ENCODE results near the gene LCNL1.

LCNL1 gene

GRCh38 chr9:136947028-136947891 is 35.5 kb upstream of the LCNL1 start:
- DNase-seq = no peak

- DNase-seq = peak; percentile 69
These were observed 34.8 kb upstream of the LCNL1 start for GRCh38 chr9:136947955-136948510.

DNA sequence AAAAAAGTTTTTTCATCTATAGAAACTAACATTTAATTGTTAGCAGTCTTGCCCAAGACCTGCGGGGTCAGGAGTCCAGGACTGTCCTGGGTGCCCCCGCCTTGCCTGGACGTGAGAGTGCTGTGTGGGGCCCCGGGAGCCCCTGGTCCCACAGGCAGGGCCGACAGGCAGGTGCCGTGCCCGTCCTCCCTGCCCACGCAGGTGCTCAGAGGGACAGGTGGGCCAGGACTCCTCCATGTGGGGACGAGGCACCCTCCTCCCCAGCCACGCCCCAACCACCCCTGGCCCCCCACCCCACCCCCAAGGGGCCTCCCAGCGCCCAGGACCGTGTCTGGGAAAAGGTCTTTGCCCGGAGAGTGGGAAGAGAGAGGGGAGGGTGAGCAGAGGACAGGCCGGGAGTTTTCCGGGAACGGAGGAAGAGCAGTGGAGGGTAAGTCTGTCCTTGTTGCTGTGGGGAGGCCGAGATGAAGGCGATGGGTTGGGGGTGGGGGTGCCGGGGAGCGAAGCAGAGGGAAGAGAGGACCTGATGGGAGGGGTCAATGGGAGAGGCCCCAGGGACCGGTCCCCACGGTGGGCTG is 33.5 kb upstream of the LCNL1 start:
- no peak for DNase-seq

GRCh38 chr9:136949817-136950655 is 32.8 kb upstream of the LCNL1 start:
- peak; percentile 96 for DNase-seq

DNA sequence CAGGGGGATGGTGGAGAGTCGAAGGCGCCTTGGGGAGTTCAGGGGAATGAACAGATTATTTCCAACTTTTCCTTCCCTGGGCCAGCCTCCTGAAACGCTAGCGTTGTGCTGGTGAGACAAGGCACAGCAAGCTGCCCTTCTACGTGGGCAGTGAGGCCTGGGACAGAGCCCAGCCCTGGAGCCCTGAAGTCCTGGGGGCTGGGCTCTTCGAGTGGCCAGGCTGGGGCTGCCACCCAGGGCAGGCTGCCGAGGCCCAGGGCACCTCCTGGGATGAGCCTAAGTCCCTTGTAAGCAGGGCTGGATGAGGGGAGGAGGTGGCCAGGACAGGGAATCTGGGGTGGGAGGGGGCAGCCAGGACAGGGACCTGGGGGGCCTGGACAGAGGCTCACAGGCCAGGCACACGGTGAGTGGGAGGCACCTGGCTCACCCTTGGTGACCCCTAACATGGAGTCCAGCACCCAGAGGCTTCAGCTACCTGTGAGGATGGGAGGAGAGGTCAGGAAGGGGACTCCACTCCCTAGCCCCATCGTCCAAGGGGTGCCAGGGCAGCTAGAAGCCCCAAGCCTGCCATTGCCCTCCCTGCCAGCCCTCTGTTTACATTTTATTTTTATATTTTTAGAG is 32.0 kb upstream of the LCNL1 start:
- DNase-seq = no peak

GRCh38 chr9:136951541-136952320 is 31.1 kb upstream of the LCNL1 start, which contains the start of gene LCN12:
TSS of gene LCN12 (plus strand) at chr9:136952273. CDS start at chr9:136952328, 55 bp downstream.
- DNase-seq = no peak

GRCh38 chr9:136952321-136952850 is 30.4 kb upstream of the LCNL1 start:
- DNase-seq = no peak

- no peak for DNase-seq
These were observed 29.7 kb upstream of the LCNL1 start for GRCh38 chr9:136952876-136953770.

DNA sequence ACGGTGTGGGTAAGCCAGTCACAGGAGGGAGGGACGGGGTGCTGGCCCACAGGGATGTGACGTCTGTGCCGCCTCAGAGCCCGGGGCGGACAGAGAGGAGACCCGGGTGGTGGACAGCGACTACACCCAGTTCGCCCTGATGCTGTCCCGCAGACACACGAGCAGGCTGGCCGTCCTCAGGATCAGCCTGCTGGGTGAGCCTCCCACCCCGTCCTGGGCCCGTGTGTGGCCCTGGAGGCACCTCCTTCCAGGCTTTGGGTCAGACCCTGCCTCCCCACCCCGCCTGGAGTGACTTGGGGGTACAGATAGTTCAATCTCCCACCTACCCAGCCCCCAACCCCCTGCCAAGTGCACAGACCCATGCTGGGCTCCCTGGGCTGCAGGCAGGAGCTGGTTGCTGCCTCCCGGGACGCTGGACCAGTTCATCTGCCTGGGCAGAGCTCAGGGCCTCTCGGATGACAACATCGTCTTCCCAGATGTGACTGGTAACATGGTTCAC is 29.0 kb upstream of the LCNL1 start:
- DNase-seq = no peak

DNA sequence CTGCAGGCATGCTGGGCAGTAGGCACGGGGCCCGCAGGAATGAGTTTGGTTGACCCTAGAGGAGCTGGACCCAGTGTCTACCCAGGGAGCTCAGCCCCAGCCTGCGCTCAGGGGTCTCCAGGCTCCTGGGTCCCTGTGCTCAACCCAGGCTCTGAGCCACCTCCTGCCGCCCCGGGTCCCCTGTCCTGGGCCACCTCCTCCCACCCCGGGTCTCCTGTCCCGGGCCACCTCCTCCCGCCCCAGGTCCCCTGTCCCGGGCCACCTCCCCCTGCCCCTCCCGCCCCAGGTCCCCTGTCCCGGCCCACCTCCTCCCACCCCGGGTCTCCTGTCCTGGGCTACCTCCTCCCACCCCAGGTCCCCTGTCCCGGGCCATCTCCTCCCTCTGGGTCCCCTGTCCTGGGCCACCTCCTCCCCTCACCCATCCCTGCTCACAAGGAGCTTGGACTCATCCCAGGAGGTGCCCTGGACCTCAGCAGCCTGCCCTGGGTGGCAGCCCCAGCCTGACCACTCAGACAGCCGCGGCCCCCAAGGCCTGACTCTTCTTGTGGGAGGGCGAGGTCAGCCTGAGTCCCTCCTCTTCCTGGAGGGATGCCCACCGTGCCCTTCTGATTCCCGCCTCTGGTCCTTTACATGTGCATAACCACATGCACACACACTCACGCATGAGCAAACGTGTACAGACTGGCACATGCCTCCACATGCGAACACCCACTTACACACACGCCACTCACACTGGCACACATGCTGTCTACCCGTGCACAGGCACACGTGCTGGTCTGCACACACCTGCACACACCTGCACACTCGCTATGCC is 28.3 kb upstream of the LCNL1 start:
- no peak for DNase-seq

- DNase-seq = no peak
These were observed 27.4 kb upstream of the LCNL1 start for GRCh38 chr9:136955202-136955942.

DNA sequence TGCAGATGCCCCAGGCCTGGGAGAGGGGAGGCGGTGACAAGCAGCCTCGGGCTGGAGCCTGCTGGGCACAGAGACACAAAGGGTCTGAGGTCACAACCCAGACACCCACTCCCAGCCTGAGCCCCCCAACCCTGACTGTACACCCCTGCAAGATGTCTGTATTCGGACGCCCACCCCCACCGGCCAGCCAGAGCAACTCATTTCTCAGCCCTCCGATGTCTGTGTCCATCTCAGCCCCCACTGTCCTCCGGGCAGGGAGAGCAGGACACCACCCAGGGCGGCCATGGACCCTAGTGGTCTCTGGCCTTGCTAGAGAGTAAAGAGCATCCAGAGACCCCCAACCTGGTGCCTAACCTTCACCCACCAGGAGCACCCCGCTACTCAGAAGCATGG is 26.9 kb upstream of the LCNL1 start:
- no peak for DNase-seq

DNA sequence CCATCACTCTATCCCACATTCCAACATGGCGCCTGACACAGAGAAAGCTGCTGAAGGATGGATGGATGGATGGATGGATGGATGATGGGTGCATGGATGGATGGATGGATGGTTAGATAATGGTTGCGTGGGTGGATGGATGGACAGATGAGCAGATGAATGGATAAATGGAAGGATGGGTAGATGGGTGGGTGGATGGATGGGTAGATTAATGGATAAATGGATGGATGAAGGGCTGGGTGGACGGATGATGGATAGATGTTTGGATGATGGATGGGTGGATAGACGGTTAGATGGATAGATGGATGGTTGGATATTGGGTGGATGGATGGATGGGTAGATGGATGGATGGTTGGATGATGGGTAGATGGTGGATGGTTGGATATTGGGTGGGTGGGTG is 26.2 kb upstream of the LCNL1 start:
- no peak for DNase-seq

DNA sequence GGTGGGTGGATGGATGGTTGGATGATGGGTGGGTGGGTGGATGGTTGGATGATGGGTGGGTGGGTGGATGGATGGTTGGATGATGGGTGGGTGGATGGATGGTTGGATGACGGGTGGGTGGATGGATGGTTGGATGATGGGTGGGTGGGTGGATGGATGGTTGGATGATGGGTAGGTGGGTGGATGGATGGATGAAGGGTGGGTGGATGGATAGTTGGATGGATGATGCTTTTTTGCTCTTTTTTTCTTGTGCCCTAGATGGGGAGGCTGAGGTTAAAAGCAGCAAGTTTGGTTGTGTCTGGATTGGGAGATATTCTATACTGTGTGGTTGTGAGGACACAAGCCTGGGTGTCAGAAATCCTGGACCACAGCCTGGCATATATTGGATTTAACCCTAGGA is 25.3 kb upstream of the LCNL1 start:
- DNase-seq = no peak

DNA sequence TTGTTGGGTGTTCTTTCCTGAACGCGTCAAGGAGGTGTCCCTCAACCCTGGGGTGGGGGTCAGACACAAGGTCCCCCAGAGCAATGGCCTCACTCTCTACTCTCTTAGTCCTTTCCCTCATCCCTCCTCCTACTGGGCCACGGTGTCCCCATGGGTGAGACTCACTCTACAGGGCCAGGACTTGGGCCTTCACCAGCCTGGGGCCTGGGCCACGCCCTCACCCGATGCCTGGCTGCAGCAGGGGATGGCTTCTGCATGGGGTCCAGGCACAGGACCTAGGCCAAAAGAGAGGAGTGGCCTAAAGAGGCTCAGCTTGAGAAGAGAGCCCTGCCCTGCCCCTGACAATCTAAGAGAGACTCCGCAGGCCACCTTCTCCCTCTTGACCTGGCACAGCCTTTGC is 24.9 kb upstream of the LCNL1 start:
- DNase-seq = no peak

GRCh38 chr9:136958473-136958872 is 24.3 kb upstream of the LCNL1 start:
- DNase-seq = no peak

- DNase-seq = no peak
These were observed 23.6 kb upstream of the LCNL1 start for GRCh38 chr9:136958898-136959850.
